GM19452 (cell line): Measurements from ENCODE around the gene CORO7.

ENCODE experiments used
- ATAC-seq: cut with Tn5 transposase; IDR thresholded peaks from one replicate; pipeline ENCODE4 v1.9.1; 2021; ENCODE audit not compliant: unreplicated experiment

CORO7 gene

DNA sequence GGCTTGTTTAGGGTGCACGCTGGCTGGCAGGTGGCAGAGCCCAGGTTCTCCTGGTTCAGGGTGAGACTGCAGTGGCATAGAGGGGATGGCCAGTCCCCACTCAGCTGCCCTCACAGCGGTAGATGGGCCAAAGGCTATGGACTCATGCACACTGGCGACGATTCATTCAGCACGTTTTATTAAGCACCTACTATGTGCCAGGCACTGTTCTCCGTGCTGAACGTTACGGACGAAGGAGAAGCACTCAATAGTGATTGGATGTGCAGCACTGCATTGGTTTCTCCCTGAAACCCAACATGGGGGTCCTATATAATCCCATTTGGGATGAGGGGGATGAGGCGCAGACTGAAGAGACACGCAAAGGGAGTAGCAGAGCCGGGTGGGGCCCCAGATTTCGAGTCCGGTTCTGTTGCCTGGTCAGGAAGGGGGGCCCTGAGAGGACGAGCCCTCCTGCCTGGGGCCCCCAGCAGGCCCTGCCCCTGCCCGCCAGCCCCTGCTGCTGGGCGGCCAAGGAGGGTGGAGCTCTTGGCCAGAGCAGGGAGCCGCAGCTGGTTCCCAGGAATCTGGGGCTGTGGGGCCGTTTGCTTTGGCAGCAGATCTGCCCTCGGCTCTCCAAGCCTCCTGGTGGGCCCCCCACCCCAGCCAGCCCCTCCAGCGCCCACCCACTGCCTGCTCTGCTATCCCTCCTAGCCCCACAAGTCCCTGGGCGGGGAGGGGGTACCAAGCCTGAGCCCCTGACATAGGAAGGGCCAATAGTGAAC, 91.7 kb downstream of the CORO7 start:
- ATAC-seq, result no peak

- no peak for ATAC-seq
Observed at GRCh38 chr16:4323845-4324488, 92.4 kb downstream of the CORO7 start.

DNA sequence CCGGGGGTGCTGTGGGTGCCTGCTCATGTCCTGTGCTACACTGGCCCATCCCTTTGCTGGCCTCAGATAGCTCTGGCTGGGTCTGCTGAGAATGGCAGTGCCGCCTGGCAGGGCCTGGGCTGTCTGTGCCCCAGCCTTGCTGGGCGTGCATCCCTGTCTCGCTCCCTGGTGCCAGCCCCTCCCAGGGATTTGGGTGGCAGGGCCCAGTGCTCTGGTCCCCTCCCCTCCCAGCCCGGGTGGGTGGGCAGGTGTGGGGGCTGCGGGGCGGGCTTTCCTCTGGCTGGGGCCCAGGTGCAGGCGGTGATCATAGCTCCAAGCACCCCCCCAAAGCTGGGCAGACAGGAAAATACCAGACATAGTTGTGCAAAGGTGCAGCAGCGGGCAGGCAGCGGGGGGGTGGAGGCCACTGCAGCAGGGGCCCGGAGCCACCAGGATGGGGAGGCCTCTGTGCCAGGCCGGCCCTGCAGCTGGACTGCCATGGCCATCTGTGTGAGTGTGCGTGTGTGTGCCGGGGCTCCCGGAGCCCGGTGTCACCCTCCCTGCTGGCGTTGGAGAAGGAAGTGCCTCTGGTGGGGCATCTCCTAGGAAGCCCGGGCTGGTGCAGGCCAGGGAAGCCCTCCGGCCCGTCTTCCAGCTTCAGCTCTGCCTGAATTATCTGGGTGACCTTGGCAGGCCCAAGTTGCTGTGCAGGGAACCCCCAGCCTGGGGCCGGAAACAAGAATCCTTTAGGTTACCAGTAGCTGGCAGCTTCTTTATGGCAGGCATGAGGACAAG, 93.1 kb downstream of the CORO7 start:
- no peak for ATAC-seq

DNA sequence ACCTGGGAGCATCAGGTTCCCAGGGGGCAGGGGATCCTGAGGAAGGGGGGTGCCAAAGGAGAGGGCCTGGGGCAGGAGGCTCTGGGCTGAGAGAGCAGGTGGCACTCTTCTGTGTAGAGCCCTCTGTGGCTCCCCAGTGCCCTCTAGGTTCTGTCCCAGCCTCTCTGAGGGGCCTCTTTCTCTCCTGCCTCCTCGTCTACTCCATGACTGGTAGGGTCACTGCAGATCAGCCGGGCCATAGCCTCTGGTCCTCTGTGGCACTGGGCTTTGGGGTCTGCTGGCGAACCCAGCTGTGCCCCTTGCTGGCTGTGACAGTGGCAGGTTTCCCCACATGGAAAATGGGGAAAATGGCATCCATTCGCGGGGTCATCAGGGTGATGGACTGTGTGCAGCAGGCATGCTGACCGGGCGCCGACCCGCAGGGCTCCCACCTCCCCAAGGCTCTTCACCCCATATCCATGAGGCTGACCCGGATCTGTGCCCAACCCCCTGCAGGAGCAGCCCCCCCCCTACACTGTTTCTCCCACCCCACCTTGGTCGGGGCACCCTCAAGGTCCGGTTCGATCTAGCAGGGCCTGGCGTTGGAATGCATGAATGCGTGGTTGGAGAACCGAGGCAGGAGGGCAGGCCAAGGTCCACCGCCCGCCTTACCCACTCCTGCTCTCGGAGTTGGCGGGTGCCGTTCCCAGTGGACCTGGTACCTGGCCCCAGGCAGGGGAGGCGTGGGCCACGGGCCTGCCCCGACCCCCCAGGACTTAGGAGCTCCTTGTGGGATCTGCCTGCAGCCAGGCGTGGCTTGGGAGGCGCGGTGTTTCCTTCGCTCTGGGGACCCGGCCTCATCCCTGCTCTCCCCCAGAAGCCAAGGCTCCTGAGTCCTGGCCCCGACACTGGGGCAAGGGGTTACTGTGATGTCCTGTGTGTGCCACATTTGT, 94.0 kb downstream of the CORO7 start:
- no peak for ATAC-seq

DNA sequence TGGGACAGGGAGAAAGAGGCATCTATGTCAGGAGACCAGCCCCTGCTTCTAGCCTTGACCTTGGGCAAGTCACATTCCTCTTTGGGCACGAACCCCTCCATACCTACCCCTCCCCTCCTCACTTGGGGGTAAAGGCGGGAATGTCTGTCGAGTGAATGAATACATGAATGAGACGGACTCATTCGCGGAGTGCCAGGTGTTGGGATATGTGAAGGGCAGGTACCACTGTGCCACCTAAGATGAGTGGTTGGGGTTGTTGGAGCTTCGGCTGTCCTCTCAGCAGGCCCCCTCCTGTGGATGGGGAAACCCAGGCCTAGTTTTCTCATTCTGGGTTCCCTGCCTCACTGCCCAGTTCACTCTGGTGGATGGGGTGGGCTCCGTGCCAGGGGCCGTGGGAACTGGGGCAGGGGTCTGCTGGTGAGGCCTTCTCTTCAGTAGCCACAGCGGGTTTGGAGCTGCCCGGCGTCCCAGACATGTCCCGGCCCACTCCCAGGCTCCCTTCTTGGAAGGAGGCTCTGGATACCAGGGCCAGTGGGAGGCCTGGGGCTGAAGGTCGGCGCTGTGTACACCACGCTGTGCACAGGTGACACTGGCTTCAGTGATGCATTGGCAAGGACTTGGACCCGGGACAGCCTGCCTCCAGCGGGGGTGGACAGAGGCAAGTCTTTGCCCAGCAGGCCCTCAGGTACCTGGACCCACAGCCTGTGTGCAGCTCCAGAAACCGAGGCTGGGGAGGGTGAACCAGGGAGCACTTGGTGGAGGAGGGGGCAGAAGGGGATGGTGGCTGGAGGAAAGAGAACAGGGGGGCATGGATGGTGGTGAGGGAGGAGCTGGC, 94.9 kb downstream of the CORO7 start:
- no peak for ATAC-seq

GRCh38 chr16:4320571-4321137, 95.7 kb downstream of the CORO7 start:
- ATAC-seq, result no peak

- ATAC-seq, result peak; percentile 38
Observed at GRCh38 chr16:4319454-4320421, 96.7 kb downstream of the CORO7 start.

GRCh38 chr16:4318967-4319366, 97.4 kb downstream of the CORO7 start:
- ATAC-seq, result no peak

DNA sequence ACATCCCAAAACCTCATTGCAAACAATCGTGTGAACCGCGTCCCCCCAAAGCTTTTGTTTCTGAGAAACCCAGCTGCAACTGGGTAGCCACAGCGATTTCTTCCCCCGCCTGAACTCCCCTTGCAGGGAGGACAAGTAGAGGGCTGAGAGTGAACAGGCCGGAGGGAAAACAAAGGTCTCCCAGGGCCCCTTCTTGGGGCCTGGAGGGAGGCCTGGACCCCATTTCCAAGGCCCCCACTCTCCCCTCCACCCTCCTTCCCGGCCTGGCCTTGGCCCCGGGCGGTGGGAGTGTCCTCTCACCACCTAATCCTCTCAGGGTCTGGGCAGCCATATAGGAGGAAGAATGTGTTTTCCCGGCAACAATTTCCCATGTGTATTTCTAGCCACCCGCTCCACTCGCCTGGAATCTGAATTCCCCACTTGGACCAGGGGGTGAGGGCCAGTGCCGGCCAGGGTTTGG, 97.9 kb downstream of the CORO7 start:
- no peak for ATAC-seq

- ATAC-seq, result no peak
Observed at GRCh38 chr16:4317532-4318450, 98.6 kb downstream of the CORO7 start.

- no peak for ATAC-seq
Observed at GRCh38 chr16:4316864-4317531, 99.4 kb downstream of the CORO7 start.

- no peak for ATAC-seq
Observed at GRCh38 chr16:4316108-4316863, 100.1 kb downstream of the CORO7 start.

GRCh38 chr16:4315186-4316107, 100.9 kb downstream of the CORO7 start, which contains the start of gene GLIS2:
TSS of gene GLIS2 (plus strand) at chr16:4316067. CDS start at chr16:4332281, 16,214 bp downstream.
- no peak for ATAC-seq

GRCh38 chr16:4314532-4315185, 101.7 kb downstream of the CORO7 start:
- no peak for ATAC-seq
